HepG2 (cell line): Measurements from ENCODE around the gene RPS19BP1. TPM values are rescaled to one million over a fixed set of nuclear protein-coding genes. Genes with fewer than 3 reads are reported as not detected.

Source experiments
- EHMT2 ChIP-seq: fragments of 200-600 bp; sonication (generic); IDR thresholded peaks from 2 replicates; pipeline ENCODE4 v1.7.0; 2017; ENCODE audit warnings: antibody characterized with exemption, low read depth, low read length, borderline replicate concordance
- FOXO1 ChIP-seq: sonication (generic); formaldehyde crosslinking; IDR thresholded peaks from 2 replicates; pipeline ENCODE4 v1.4.0; 2020; ENCODE audit warnings: missing genetic modification reagents
- GFI1 ChIP-seq: sonication (generic); formaldehyde crosslinking; IDR thresholded peaks from 2 replicates; pipeline ENCODE4 v1.5.0; 2020; ENCODE audit warnings: missing genetic modification reagents, mild to moderate bottlenecking, borderline replicate concordance
- HMGXB4 ChIP-seq, 2 experiments: sonication (generic) in 1 of 2; formaldehyde crosslinking in 1 of 2; IDR thresholded peaks; 2 replicates each; pipeline versions ENCODE4 v1.4.0 to v1.6.1; 2018 to 2020; ENCODE audit warnings: missing genetic modification reagents in 2 of 2, borderline replicate concordance in 1 of 2, low read depth in 1 of 2, mild to moderate bottlenecking in 1 of 2, missing biosample characterization in 1 of 2
- JUND ChIP-seq: sonication (generic); formaldehyde crosslinking; IDR thresholded peaks from 2 replicates; pipeline ENCODE4 v1.8.0; 2022; ENCODE audit warnings: mild to moderate bottlenecking, missing genetic modification reagents
- NFYC ChIP-seq: IDR thresholded peaks from 2 replicates; pipeline ENCODE4 v1.6.1; 2016; ENCODE audit warnings: missing genetic modification reagents, missing compliant biosample characterization
- NPAS2 ChIP-seq: sonication (generic); formaldehyde crosslinking; IDR thresholded peaks from 2 replicates; pipeline ENCODE4 v1.8.0; 2022; ENCODE audit warnings: mild to moderate bottlenecking, missing genetic modification reagents, borderline replicate concordance
- RXRA ChIP-seq: sonication (generic); formaldehyde crosslinking; IDR thresholded peaks from 2 replicates; pipeline ENCODE4 v1.5.1; 2020; ENCODE audit warnings: missing genetic modification reagents
- SAFB2 ChIP-seq: sonication (generic); formaldehyde crosslinking; IDR thresholded peaks from 2 replicates; pipeline ENCODE4 v1.5.1; 2020; ENCODE audit warnings: missing genetic modification reagents, low read depth, mild to moderate bottlenecking, borderline replicate concordance
- TRIM24 ChIP-seq: sonication (generic); formaldehyde crosslinking; IDR thresholded peaks from 2 replicates; pipeline ENCODE4 v1.8.0; 2022; ENCODE audit warnings: mild to moderate bottlenecking, missing genetic modification reagents
- ZNF124 ChIP-seq: sonication (generic); formaldehyde crosslinking; IDR thresholded peaks from 2 replicates; pipeline ENCODE4 v1.4.0; 2020; ENCODE audit warnings: missing genetic modification reagents
- ZNF18 ChIP-seq: sonication (generic); formaldehyde crosslinking; IDR thresholded peaks from 2 replicates; pipeline ENCODE4 v1.8.0; 2022; ENCODE audit warnings: mild to moderate bottlenecking, missing genetic modification reagents; ENCODE audit not compliant: insufficient replicate concordance
- ZNF3 ChIP-seq: IDR thresholded peaks from 2 replicates; pipeline ENCODE4 v1.7.0; 2017; ENCODE audit warnings: inconsistent platforms
- ZNF598 ChIP-seq: sonication (generic); formaldehyde crosslinking; IDR thresholded peaks from 2 replicates; pipeline ENCODE4 v1.5.1; 2020; ENCODE audit warnings: mild to moderate bottlenecking, missing genetic modification reagents, borderline replicate concordance
- ZNF720 ChIP-seq: sonication (generic); formaldehyde crosslinking; IDR thresholded peaks from 2 replicates; pipeline ENCODE4 v1.4.0; 2020; ENCODE audit warnings: missing genetic modification reagents
- ZNF761 ChIP-seq: sonication (generic); formaldehyde crosslinking; conservative IDR thresholded peaks from 2 replicates; pipeline ENCODE4 v1.4.0; 2020; ENCODE audit warnings: mild to moderate bottlenecking, missing genetic modification reagents
- ZXDC ChIP-seq: sonication (generic); formaldehyde crosslinking; IDR thresholded peaks from 2 replicates; pipeline ENCODE4 v1.5.0; 2020; ENCODE audit warnings: mild to moderate bottlenecking, missing genetic modification reagents
- polyA plus RNA-seq, 8 experiments: library from polyadenylated mRNA; depleted of rRNA in 3 of 8; stranded (reverse) in 7 of 8; unstranded in 1 of 8; fragments of >200 nt; fragmentation: Illumina TruSeq in 4 of 8; extraction: Trizol in 4 of 8; gene quantifications; 2 replicates each; pipeline versions ENCODE4 v1.2.1 to v1.2.3, GENCODE V29; 2011 to 2016; ENCODE audit warnings: low read depth in 4 of 8, missing spikeins in 1 of 8, mixed read lengths in 1 of 8; ENCODE audit not compliant: insufficient read depth in 1 of 8
- total RNA-seq, 5 experiments: library from RNA; depleted of rRNA; stranded (reverse); fragments of >200 nt; fragmentation: Illumina TruSeq; extraction: Trizol; gene quantifications; 2 replicates each; pipeline ENCODE4 v1.2.3, GENCODE V29; 2016; ENCODE audit warnings: low read depth in 1 of 5
- TF ChIP-seq, protein P1 (sequence below): sonication (generic); formaldehyde crosslinking; IDR thresholded peaks from 2 replicates; pipeline ENCODE4 v1.4.0; 2020; ENCODE audit warnings: mild to moderate bottlenecking, missing genetic modification reagents
- TF ChIP-seq, protein P2 (sequence below): sonication (generic); formaldehyde crosslinking; IDR thresholded peaks from 2 replicates; pipeline ENCODE4 v1.4.0; 2020; ENCODE audit warnings: missing genetic modification reagents

The RPS19BP1 gene
- total and polyA plus RNA-seq, 2 of the 13 experiments (the other 11 are each of a cell fraction or from before 2014, with no cell fraction given), result 44.3 to 81.3 TPM

GRCh38 chr22:39520226-39521105 lies 12.1 kb downstream of the RPS19BP1 start, which contains the start of gene ATF4 (continued):
- TF ChIP-seq ZXDC (CRISPR knock-in tag), result peak; percentile 64; the same call in 1 of the 2 replicates
- TF ChIP-seq, protein P1, sequence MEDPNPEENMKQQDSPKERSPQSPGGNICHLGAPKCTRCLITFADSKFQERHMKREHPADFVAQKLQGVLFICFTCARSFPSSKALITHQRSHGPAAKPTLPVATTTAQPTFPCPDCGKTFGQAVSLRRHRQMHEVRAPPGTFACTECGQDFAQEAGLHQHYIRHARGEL (CRISPR knock-in tag), result no peak
- 0 out of 2 replicates have a peak, but pooled peaks have one; percentile 67 for TF ChIP-seq ZNF124
- TF ChIP-seq ZNF761 (CRISPR knock-in tag), result 0 out of 2 replicates have a peak, but pooled peaks have one; percentile 21
- peak; percentile 59; the same call in 1 of the 2 replicates for TF ChIP-seq FOXO1 (CRISPR knock-in tag)
- TF ChIP-seq RXRA (CRISPR knock-in tag), result peak; percentile 64; the same call in 1 of the 2 replicates
- TF ChIP-seq GFI1, result peak; percentile 49; the same call in 1 of the 2 replicates
- 0 out of 2 replicates have a peak, but pooled peaks have one; percentile 57 for TF ChIP-seq ZNF598 (CRISPR knock-in tag)
- TF ChIP-seq HMGXB4 (CRISPR knock-in tag; IDR thresholded peaks at IDR 0.05; ENCODE audit: borderline replicate concordance in 1 of 2, low read depth in 1 of 2), result peak in 1 of 2 experiments; percentile 60; a peak in 3 of 4 replicates
- TF ChIP-seq ZNF720 (CRISPR knock-in tag), result no peak
- no peak for TF ChIP-seq NPAS2 (CRISPR knock-in tag)
- TF ChIP-seq SAFB2 (CRISPR knock-in tag), result peak; percentile 38; the same call in 1 of the 2 replicates
- TF ChIP-seq EHMT2, result no peak
- TF ChIP-seq, protein P2, sequence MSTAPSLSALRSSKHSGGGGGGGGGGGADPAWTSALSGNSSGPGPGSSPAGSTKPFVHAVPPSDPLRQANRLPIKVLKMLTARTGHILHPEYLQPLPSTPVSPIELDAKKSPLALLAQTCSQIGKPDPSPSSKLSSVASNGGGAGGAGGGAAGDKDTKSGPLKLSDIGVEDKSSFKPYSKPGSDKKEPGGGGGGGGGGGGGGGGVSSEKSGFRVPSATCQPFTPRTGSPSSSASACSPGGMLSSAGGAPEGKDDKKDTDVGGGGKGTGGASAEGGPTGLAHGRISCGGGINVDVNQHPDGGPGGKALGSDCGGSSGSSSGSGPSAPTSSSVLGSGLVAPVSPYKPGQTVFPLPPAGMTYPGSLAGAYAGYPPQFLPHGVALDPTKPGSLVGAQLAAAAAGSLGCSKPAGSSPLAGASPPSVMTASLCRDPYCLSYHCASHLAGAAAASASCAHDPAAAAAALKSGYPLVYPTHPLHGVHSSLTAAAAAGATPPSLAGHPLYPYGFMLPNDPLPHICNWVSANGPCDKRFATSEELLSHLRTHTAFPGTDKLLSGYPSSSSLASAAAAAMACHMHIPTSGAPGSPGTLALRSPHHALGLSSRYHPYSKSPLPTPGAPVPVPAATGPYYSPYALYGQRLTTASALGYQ (CRISPR knock-in tag), result peak; percentile 77
- no peak; the same call in 1 of the 2 replicates for TF ChIP-seq ZNF3 (CRISPR knock-in tag)
- TF ChIP-seq ZNF18 (CRISPR knock-in tag), result peak; percentile 91
- TF ChIP-seq NFYC (CRISPR knock-in tag), result no peak
- no peak for TF ChIP-seq JUND (CRISPR knock-in tag)
- no peak for TF ChIP-seq TRIM24 (CRISPR knock-in tag)
